CD4-positive, alpha-beta T cell treated with Interferon gamma for 1 hour (primary cell): ENCODE measurements around the gene E2F2.
A peak's percentile ranks its signal among the peaks of the same experiment; 100 is the strongest.
"Not testable (repeated sequence)": the region's sequence is repeated elsewhere in the genome, so short reads cannot be mapped to it uniquely, and the experiment has no call there.

Experiments
- DNase-seq: peaks from one replicate; pipeline ENCODE4 v3.0.0-alpha.2; 2020

Gene E2F2

DNA sequence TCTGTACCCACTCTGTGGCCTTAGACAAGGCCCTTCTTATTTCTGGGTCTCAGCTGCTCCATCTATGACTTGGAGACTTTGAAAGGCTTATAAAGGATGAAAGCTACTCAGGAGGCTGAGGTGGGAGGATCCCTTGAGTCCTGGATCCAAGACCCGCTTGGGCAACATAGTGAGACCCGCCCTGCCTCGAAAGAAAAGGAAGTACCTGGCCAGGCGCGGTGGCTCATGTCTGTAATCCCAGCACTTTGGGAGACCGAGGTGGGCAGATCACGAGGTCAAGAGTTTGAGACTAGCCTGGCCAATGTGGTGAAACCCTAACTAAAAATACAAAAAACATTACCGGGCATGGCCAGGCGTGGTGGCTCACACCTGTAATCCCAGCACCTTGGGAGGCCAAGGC, 14.8 kb upstream of the E2F2 start:
- DNase-seq = no peak

DNA sequence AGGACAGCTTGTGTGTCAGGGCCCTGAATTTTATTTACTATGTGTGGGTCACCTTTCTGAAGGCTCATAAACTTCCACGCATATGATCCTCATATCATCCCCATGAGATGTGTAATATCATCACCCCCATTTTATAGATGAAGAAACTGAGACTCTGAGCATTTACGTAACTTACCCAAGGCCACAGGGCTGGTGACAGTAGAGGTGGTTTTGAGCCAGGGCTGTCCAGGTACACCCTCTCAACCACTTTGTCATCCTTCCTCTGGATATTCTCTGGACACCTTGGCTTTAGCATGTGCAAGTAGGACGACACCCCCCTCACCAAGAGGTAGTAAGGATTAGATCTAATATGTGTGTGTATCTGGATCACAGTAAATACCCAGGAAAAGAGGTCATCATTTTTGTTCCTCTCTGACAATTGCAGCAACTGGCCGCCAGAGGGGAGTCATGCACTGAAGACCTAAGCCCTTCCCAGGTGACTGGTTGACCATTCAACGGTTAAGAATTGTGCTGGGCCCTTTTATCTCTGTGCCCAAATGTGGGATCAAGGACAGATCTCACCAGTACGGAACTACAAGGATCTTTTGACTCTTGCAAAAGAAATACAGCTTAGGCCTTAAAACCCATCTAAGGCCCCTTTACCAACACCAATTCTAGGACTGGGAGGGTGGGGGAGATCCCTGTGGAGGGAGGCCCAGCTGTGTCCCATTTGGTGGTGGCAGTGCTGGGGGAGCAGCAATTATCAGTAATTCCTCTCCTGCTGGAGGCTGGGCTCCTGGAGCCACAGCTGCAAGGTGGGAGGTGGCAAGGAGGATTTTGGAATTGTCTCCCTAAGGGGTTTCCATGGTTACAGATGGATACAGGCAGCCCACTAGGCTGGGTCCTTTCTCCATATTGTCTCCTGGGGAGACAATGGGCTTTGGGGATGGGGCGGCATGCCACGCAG, 13.7 kb upstream of the E2F2 start:
- peak; percentile 67 for DNase-seq

DNA sequence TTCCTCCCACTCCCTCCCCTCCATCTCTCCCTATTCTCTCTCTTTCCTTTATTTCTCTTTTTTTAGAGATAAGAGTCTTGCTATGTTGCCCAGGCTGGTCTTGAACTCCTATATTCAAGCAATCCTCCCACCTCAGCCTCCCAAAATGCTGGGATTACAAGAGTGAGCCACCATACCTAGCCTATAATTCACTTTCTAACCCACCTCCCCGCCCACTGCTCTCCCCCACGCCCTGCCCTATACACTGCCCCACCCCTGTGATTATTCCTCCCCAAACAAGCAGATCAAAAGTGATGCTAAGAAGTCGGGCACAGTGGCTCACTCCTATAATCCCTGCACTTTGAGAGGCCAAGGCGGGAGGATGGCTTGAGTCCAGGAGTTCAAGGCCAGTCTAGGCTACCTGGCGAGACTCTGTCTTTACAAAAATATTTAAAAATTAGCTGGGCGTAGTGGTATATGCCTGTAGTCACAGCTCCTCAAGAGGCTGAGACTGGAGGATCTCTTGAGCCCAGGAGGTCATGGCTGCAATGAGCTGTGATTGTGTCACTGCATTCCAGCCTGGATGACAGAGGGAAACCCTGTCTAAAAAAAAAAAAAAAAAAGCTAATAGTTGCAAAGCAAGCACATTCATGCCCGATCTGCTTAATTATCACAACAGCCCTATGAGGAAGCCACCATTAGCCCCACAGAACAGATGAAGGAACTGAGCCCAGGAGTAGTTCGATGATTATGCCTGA, 12.8 kb upstream of the E2F2 start:
- DNase-seq = no peak

DNA sequence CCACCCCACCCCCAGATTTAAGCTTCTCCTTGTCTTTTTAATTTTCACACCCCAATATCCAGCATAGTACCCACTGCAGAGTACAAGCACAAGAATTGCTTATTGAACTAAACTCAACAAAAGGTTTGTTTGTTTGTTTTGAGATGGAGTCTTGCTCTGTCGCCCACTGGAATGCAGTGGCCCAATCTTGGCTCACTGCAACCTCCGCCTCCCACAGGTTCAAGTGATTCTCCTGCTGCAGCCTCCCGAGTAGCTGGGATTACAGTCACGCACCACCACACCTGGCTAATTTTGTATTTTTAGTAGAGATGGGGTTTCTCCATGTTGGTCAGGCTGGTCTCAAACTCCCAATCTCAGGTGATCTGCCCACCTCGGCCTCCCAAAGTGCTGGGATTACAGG, 11.9 kb upstream of the E2F2 start:
- DNase-seq = not testable (repeated sequence)

DNA sequence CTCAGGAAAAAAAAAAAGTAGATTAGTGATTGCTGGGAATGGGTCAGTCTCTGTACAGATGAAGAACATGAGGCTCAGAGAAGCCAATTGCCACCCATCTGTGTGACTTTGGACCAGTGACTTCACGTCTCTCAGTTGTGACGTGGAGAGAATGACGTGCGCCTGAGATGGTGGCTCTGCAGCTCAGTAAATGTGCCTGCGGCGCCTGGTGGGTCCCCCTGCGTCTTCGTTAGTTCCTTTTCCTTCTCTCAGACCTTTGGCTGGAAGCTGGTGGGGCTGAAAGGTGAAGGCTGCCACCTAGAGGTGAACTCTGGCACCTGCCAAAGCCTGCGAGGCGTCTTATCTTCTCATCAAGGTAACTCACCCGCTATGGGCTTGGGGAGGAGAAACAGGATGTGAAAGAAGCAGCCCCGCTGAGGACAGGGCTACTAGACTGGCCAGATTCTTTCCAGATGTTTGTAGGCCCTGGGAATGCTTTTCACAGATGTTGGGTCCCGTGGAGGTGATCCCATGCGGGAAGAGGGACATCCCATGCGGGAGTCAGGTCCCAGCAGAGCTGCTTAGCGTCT, 8.7 kb upstream of the E2F2 start:
- peak; percentile 94 for DNase-seq

DNA sequence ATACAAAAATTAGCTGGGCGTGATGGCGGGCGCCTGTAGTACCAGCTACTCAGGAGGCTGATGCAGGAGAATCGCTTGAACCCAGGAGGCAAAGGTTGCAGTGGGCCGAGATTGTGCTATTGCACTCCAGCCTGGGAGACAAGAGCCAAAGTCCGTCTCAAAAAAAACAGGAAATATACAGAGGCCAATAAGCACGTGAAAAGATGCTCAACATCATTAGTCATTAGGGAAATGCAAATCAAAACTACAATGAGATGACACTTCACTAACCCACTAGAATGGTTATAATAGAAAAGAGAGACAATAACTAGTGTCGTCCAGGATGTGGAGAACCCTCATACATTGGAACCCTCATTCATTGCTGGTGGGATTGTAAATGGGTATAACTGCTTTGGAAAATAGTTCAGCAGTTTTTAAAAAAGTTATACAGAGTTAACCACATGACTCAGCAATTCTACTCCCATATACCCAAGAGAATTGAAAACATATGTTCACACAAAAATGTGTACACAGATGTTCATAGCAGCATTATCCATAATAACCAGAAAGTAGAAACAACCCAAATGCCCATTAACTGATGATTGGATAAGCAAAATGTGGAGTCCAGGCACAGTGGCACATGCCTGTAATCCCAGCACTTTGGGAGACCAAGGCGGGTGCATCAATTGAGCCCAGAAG, 6.4 kb upstream of the E2F2 start:
- no peak for DNase-seq

DNA sequence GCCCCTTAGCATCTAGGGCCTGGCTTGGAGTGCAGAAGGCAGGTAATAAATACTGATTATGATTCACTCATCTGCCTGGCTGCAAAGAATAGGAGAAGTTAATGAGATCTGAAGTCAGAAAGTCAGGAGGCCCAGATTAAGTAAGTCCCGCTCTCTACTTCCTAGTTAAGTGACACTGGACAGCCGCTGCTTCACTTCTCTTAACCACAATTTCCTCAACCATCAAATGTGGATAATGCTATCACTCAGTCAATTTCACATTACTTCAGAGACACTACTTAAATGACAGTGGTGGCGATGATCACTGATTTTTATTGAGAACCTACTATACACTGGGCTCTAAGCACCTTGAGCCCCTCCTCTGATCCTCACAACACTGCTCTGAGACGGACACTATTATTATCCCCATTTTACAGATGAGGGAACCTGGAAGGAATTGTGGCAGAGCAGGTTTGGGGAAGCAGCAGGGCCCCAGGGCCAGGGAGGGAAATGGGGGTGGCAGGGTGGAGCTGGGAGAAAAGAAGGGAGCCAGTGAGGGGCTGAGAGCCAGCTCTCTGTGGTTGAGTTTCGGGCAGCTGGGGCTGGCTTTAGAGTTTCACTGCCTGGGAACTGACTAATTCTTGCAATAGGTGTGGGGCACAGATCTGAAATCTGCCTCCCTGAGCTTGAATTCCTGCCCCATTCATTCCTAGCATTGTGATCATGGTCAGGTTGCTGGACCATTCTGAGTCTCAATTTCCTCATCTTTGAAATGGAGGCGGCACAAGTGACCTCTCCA, 2.4 kb upstream of the E2F2 start:
- DNase-seq = peak; percentile 25

DNA sequence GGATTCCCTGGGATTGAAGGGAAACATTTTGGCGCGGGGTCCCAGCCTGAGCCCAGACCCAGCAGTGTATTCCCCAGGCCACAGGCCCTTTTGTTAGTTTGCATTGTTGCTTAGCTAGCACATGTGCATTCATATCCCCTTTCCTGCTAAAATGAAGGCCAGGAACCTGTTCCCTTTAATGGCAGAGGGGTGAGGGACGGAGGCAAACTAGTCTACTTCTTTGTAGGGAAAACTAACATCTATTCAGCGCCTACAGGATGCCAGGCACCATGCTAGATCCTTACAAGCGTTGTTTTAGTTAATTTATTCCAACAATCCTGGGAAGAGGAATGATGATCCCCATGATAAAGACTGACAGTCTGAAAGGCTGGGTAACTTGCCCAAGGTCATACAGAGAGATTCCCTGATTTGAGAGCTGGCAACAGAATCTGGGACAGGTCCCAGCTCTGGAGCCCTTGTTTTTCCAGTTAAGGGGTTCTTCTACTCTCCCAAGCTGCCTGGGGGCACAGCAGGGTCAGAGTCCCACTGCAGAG, 595 bp upstream of the E2F2 start:
- no peak for DNase-seq

DNA sequence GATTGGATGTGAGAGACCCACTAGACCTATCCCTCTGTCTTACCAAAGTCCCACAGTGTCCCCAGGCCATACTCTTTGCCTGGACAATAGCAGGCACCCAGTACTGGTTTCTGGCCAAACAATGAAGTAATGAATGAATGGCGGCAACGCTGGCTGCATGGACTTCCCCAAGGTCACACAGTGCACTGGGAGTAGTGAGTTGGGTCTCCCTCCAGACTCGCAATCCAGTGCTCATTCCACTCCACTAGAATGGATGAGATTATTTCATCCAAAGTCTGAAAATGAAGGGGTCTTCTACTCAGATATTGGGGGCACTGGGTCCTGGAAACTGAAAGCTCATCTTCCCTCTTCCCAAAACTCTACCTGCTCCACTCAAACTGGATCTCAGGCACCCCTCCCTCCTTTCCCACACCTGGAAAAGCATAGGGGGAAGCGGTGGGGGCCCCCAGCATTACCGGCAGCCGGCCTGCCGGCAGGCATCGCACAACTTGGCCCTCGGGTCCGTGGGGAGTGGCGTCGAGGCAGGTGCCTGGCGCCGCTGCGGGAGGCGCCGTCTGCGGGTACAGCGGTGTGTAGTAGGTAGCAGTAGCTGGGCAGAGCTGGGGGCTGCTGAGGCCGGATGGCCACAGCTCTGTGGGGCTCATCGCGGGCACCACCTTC, 816 bp downstream of the E2F2 start:
- DNase-seq = no peak

DNA sequence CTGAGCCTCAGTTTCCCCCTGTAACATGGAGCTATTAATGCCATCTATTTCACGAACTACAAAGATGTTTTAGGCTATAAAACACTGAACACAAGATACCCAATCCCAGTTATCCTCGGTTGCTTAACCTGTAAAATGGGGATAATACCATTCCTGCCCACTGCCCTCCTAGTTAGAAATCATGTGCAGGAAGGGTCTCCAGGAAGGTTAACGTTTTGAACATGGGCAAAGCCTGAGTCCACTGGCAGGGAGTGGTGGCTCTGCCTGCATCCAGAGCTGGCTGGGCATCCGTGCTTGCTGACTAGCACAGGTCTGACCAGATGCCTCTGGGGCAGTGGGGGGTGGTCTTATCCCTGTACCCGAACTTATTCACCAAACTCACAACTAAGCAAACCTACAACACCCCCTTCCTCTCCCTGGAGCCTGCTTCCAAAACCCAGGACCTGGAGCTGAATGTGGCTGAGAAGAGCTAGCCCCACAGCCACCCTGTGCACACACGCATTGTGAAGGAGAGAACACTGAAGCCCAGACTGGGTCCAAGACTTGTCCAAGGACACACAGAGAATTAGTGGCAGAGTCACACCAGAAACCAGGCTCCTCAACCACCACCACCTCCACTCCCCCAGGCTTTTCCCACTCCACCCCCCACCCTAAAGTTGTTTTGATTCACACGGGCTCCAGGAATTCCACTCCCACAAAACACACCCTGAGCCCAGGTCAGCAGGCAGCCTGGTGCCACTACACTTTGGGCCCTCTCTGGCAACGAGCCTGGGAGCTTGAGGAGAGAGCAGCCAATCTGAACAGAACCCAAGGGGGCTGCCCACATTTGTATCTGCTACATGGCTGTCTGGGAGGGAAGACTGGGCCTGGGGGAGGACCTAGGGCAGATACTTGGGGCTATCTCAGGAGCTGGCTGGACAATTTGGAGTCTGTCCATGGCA, 1.6 kb downstream of the E2F2 start:
- DNase-seq = no peak

DNA sequence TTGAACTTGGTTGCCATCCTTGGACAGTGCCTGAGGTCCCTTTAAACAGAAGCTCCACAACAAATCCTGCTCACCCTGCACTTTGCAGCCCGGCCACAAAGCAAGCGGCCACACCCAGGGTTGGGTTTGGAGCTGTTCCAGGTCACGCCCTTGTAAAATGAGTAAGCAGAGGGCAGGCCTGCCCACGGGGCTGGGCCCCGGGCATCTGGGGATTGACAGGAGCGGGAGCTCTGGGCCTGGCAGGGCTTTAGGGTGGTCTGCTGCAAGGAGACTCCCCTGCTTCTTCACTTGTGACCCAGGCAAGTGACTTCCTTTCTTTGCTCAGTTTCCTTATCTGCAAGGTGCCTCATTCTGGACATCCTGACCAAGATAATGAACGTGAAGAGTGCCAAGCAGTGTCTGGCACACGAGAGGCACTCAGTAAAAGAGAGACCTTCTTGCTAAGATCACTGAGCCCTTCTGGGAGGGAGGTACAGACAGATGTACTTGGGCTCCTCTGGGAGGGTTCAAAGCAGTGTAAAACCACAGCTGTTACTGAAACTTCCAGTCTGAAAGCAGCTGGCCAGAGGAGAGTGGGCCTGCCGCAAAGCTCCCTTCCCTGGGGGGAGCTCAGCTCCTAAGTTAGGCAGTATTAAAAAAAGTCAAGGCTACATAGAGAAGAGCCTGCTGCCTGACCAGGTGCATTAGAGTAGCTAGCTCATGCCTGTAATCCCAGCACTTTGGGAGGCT, 2.6 kb downstream of the E2F2 start:
- peak; percentile 72 for DNase-seq

DNA sequence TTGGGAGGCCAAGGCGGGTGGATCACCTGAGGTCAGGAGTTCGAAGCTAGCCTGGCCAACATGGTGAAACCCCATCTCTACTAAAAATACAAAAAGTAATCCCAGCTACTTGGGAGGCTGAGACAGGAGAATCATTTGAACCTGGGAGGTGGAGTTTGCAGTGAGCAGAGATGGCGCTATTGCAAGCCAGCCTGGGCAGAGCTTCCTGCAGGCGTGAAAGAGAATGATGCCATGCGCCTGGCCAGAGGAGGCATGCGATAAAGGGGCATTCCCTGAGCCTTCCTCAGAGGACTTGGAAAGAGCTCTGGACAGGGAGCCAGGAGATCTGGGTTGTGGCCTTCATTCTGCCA, 3.2 kb downstream of the E2F2 start:
- no peak for DNase-seq

DNA sequence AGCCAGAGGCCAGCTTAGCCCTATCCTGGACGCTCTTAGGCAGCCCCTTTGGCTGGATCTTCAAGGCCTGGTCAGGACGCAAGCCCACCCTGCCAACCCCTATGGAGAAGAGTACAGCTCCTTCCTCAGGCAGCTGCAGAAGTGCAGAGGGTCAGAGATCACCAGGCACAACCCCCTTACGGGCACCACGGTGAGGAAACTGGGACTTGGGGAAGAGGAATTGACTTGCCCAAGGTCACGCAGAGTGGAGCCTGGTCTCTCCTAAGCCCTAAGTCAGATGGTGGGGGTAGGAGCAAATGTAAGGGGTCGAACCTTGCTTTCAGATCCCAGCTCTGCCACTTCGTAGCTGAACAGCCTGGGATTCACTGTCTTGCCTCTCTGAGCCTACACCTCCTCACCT, 3.7 kb downstream of the E2F2 start:
- no peak for DNase-seq

DNA sequence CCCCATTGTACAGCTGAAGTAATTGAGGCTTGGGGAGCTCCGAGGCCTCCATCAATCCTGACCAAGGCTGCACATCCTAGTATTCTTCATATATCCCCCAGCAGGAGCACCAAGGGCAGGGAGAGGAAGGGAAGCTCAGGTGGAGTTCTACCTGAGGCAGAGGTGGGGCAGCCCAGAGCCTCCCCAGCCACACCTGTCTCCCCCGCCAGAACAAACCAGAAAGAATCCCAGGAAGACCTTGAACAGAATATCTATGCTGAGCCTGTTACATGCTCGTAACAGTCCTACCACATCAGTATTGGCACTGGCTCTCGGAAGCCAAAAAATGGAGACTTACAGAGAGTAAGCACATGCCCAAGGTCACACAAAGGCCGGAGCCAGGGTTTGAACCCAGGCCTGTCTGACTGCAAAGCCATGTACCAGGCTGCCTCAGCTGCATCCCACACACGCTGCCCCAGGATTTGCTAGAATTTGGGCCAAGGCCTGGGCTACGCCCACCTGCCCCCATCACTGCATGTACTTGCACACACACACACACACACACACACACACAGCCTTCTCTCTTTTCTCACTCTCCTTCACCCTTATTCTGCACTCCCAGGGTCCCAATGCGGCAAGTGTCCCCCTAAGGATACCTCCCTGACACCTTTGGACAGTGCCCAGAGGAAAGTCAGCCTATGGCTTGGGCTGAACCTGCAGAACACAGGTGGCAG, 4.5 kb downstream of the E2F2 start:
- DNase-seq = no peak

DNA sequence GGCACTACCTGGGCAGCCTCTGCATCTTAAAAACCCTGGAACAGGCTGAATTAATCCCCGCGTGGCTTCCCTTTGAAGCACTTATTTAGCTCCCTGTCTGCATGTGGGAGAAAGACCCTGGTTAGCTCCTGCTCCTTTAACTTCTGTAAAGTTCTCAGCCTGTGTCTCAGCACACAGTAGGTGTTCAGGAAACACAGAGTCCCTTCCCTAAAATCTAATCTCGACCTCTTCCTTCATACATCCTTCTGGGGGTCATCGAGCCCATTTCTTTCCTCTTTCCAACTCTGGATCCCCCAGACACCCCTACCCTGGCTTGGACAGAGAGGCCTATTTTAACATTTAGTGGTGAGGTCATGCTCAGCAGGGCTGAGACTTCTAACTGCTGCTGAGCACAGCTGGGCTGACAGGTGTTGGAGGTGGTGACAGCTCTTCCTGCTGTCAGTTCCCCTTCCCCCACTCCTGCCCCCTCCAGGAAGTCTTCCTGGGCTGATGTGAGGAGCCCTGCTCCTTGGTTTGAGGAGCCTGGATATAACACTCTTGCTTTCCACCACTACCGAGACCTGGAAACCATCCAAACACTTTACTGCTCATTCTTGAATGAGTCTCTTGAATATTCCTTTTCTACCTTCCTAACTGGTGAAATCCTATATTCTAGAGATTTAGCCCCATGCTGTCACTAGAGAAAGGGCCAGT, 5.3 kb downstream of the E2F2 start:
- peak; percentile 33 for DNase-seq

DNA sequence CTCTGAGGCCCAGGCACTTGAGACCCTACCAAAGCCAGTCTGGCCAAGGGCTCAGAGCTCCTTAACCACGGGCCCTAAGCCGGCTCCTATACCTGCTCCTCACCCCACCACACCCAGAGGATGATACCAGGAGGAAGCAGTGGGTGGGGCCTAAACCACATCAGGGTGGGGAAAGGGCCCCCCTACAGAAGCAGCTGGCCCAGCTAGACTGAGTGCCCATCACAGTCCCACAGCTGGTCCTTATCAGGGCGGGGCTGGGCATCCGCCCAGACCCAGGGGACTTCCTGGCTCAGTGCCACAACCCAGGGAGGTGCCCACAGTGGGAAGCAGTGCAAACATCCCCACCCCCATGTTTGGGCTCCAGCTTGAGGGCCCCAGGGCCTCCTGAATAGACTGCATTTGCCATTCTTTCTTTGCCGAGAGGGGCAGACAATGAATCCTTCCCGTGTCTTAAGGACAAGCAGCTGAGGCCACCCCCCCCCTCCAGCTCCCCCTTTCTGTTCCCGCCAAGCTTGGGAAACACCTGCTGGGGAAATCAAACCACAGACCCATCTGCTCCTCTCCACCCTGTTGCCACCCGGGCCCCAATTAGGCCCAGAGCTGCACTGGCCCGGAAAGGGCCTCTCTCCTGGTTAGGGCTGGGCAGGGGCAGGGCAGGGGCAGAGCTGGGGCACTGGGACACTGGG, 6.2 kb downstream of the E2F2 start:
- DNase-seq = peak; percentile 57

DNA sequence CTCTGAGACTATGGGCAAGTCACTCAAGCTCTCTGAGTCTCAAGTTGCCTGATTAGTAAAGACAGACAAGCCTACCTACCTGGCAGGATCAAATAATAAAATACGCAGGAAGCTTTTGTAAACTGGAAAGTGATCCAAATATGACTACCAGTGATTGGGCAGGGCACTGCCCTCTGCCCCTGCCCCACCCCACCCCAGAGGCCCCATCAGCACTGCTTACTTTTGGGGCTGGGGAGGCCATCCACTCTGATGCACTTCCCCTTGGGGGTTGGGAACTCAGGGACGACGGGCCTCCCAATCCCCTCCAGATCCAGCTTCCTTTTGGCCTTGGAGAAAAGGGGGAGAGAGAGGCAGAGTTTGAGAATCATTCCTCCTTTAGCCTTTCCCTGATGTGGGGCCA, 6.9 kb downstream of the E2F2 start:
- no peak for DNase-seq
